Lower leg skin (tissue), 4 donors: ENCODE measurements around the gene GADD45A. TPM values are rescaled to one million over a fixed set of nuclear protein-coding genes. Genes with fewer than 3 reads are reported as not detected.

ENCODE experiments used
- DNase-seq, 2 donors: peaks; one replicate each; pipeline ENCODE4 v3.0.0-alpha.2; 2019; ENCODE audit warnings: low spot score in 2 of 2
- H3K4me3 ChIP-seq: fragments of 200-600 bp; sonication (generic); 2 replicates; pipeline ENCODE4 v1.5.1; 2017; ENCODE audit warnings: mild to moderate bottlenecking, low read depth; ENCODE audit not compliant: poor library complexity, severe bottlenecking
- POLR2A ChIP-seq, 2 donors: fragments of 450-650 bp; IDR thresholded peaks; one replicate each; pipeline ENCODE4 v1.6.1; 2016 to 2017; ENCODE audit warnings: antibody characterized with exemption in 2 of 2, mild to moderate bottlenecking in 1 of 2, moderate library complexity in 1 of 2
- WGBS, 2 donors: methylation state at CpG; one replicate each; pipeline ENCODE4 v1.1.5; 2018; 5-methylcytosine and 5-hydroxymethylcytosine counted together
- intact Hi-C: fragments of 100-400 bp; cut with DNase I; formaldehyde crosslinking; loops from one replicate; pipeline ENCODE4 v1.15.0; 2023; ENCODE audit warnings: low total_unique reads
- total RNA-seq, 4 donors: library from RNA; depleted of rRNA; stranded (reverse); fragments of >200 nt; gene quantifications; one replicate each; pipeline ENCODE4 v1.1.0, GENCODE V29; 2016
- TF ChIP-seq, protein P1 (sequence below), 3 donors: fragments of 450-650 bp; IDR thresholded peaks; one replicate each; pipeline ENCODE4 v1.5.1; 2016; ENCODE audit warnings: antibody characterized with exemption in 3 of 3, mild to moderate bottlenecking in 3 of 3, moderate library complexity in 2 of 3

GADD45A gene
- total RNA-seq, 4 donors from 2014 or later: 25.2 to 44.4 (median 29.0) TPM

DNA sequence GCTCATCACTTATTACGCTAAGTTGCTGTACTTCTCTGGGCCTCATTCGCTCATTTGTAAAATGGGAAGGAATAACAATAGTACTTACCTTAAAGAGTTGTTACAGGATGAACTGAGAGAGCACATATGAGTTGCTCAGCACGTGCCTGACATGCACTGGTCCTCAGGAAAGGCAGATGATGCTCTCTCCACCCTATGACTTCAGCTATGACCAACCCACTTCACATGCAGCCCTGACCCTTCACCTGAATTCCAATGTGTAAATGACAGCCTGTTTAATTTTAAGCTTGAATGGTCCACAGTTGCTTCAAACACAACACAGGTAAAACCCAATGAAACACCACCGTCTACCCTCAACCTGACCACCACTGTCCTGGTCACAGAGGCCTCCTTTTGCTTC, 32.9 kb downstream of the GADD45A start:
- DNase-seq: no peak
- no peak overlapping the region for H3K4me3 ChIP-seq
- intact Hi-C loops: no loop called here
- 91% methylated on average over 4 of the region's 4 CpGs for WGBS, 2 donors
- TF ChIP-seq POLR2A (IDR thresholded peaks at IDR 0.05): no peak
- TF ChIP-seq, protein P1, sequence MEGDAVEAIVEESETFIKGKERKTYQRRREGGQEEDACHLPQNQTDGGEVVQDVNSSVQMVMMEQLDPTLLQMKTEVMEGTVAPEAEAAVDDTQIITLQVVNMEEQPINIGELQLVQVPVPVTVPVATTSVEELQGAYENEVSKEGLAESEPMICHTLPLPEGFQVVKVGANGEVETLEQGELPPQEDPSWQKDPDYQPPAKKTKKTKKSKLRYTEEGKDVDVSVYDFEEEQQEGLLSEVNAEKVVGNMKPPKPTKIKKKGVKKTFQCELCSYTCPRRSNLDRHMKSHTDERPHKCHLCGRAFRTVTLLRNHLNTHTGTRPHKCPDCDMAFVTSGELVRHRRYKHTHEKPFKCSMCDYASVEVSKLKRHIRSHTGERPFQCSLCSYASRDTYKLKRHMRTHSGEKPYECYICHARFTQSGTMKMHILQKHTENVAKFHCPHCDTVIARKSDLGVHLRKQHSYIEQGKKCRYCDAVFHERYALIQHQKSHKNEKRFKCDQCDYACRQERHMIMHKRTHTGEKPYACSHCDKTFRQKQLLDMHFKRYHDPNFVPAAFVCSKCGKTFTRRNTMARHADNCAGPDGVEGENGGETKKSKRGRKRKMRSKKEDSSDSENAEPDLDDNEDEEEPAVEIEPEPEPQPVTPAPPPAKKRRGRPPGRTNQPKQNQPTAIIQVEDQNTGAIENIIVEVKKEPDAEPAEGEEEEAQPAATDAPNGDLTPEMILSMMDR (IDR thresholded peaks at IDR 0.05): no peak

DNA sequence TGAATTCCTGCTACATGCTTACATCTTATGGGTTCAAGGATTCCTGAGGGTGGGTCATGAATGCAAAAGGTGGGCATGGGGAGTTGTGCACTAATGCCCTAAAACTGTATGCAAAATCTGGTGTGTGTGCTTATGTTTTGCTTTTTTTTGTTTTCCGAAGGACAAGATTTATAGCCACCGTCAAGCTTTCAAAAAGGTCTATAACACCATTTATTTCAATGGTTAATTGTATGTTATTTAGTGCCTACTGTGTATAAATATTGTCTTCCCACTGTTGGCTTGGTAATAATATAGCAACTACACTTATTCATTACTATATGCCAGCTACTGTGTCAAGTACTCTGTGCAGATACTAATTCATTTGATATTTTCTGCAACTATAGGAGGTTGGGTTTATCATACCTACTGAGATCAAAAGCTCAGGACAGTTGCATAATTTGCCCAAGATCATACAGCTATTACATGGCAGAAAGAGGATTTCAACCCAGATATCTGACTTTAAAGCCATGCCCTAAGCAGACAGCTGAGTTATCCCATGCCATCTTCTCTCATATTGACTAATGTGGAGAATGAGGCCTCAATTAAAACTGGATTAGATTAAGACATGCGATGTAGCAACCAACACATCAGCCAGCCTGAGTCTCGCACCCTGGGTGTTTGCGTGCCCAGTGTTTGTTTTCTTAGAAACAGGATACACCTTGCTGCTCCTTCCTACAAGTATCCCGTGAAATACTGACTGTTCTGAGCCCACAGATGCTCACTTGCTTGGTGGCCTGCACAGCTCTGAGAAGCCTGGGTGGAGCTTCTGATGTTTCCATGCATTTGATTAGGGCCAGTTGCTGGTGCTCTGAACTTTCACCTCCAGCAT, 34.6 kb downstream of the GADD45A start:
- intact Hi-C loops: no loop called here
- WGBS, 2 donors: 78 to 86% methylated on average over 6 of the region's 6 CpGs
- H3K4me3 ChIP-seq: no peak overlapping the region
- TF ChIP-seq, protein P1 (IDR thresholded peaks at IDR 0.05): no peak
- no peak for TF ChIP-seq POLR2A (IDR thresholded peaks at IDR 0.05)
- no peak for DNase-seq

DNA sequence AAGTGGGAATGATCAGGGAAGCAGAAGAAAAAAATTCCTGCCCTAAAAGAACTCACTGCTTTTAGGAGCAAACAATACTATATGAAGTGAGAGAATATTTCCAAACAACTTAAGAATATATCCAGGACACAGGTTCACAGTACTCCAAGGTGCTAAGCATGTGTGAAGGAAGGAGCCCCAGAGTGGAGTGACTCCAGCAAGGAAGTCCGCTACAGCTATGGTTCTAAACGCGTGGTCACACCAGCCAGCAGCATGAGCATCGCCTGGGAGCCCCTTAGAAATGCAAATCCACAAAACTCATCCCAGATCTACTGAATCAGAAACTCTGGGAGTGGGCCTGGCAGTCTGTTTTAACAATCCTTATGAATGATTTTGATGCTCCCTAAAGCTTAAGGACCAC, 36.1 kb downstream of the GADD45A start:
- DNase-seq: no peak
- TF ChIP-seq, protein P1 (IDR thresholded peaks at IDR 0.05): no peak
- TF ChIP-seq POLR2A (IDR thresholded peaks at IDR 0.05): no peak
- no peak overlapping the region for H3K4me3 ChIP-seq
- WGBS, 2 donors: 94 to 97% methylated on average over 4 of the region's 4 CpGs
- intact Hi-C loops: no loop called here

- intact Hi-C loops: no loop called here
- TF ChIP-seq, protein P1 (IDR thresholded peaks at IDR 0.05): no peak
- no peak for TF ChIP-seq POLR2A (IDR thresholded peaks at IDR 0.05)
- no peak overlapping the region for H3K4me3 ChIP-seq
- DNase-seq: no peak
- 85 to 88% methylated on average over 2 of the region's 2 CpGs for WGBS, 2 donors
These were observed 36.8 kb downstream of the GADD45A start for GRCh38 chr1:67721650-67722291.

GRCh38 chr1:67722292-67722944, 37.4 kb downstream of the GADD45A start:
- TF ChIP-seq, protein P1 (IDR thresholded peaks at IDR 0.05): no peak
- no peak for TF ChIP-seq POLR2A (IDR thresholded peaks at IDR 0.05)
- 72 to 78% methylated on average over 4 of the region's 4 CpGs for WGBS, 2 donors
- H3K4me3 ChIP-seq: no peak overlapping the region
- intact Hi-C loops: no loop called here
- DNase-seq: no peak
